ENCODE measurements around the gene KIF3C. TPM values are rescaled to one million over a fixed set of nuclear protein-coding genes. Genes with fewer than 3 reads are reported as not detected.

KIF3C gene
- total RNA-seq, 1 experiment from 2014 or later: 41.4 TPM

DNA sequence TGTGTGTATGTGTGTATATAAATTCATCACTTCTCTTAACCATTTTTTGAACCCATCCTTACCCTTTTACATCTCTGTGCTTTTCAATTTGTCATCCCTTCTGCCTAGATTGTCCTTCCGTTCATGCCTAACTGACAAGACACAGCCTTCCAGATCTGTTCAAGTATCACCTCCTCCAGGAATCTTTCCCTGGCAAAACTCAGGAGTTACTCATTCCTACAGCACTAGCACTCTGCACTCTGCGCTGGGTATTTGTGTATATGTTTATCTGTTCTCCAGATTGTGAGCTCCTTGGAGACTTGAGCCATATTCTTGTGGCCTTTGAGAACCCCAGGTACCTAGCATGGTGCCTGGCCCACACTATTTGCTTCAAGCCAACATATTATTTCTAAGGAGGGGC is 77.2 kb downstream of the KIF3C start:
- WGBS (ENCODE audit: extremely low coverage, insufficient read length, low lambda C conversion rate): no CpG with 5 or more reads among the region's 2 CpGs
- no peak overlapping the region for H2AK5ac ChIP-seq (ENCODE audit: insufficient read length, low read length)
- no peak overlapping the region for H4K8ac ChIP-seq (replicated peaks; ENCODE audit: insufficient read length, low read depth, low read length)
- no peaks in the 10 kb centered on the region for H3K4me1 ChIP-seq (ENCODE audit: insufficient read depth, low read length)
- Mint-ChIP-seq H3K27me3 (ENCODE audit: low read depth) (peaks cover 1% of the 10 kb centered on the region), H3K36me3 (ENCODE audit: insufficient read depth in 1 of 3, low read depth in 3 of 3) (no peaks in the 10 kb centered on the region), H3K27ac (no peak overlapping the region), H3K9me3 (no peaks in the 10 kb centered on the region; a peak in 2 of 5 replicates), H3K4me1 (no peaks in the 10 kb centered on the region), H3K4me3 (no peak overlapping the region)
- no peak overlapping the region for H3K56ac ChIP-seq (ENCODE audit: insufficient read length, low read depth, low read length)
- no peaks in the 10 kb centered on the region for H3K23me2 ChIP-seq (ENCODE audit: insufficient read length, low read depth, low read length, poor library complexity, severe bottlenecking)
- H2BK12ac ChIP-seq (ENCODE audit: insufficient read length, low read depth, low read length): no peak overlapping the region
- H4K5ac ChIP-seq (ENCODE audit: insufficient read length, low read depth, low read length): no peak overlapping the region
- H2BK20ac ChIP-seq (ENCODE audit: low read depth, low read length, poor library complexity, severe bottlenecking): no peak overlapping the region
- no peak for DNase-seq
- no peak overlapping the region for H2BK15ac ChIP-seq (ENCODE audit: low read depth, low read length)
- no peaks in the 10 kb centered on the region for H3K9me3 ChIP-seq (ENCODE audit: control insufficient read depth, low read depth, low read length)
- H3K27me3 ChIP-seq (ENCODE audit: insufficient read depth, low read length): no peaks in the 10 kb centered on the region
- H4K20me1 ChIP-seq (ENCODE audit: control insufficient read depth, insufficient read depth, insufficient read length): no peaks in the 10 kb centered on the region
- no peak overlapping the region for H3T11ph ChIP-seq (ENCODE audit: low read length)
- H3K27ac ChIP-seq (ENCODE audit: insufficient read length, low read depth, low read length): no peak overlapping the region
- H3K18ac ChIP-seq (ENCODE audit: insufficient read length, low read depth, low read length): no peak overlapping the region
- H3K14ac ChIP-seq (ENCODE audit: insufficient read depth, low read length): no peak overlapping the region
- H3K79me1 ChIP-seq (ENCODE audit: insufficient read depth, low read depth, low read length, poor library complexity, severe bottlenecking): no peaks in the 10 kb centered on the region
- no peak overlapping the region for H3K23ac ChIP-seq (ENCODE audit: insufficient read length, low read depth, low read length)
- no peak overlapping the region for H3K4ac ChIP-seq (ENCODE audit: low read depth, low read length)
- no peak overlapping the region for H2AFZ ChIP-seq (ENCODE audit: low read length)
- no peak overlapping the region for H2BK120ac ChIP-seq (ENCODE audit: low read depth, low read length, poor library complexity, severe bottlenecking)
- H3K9ac ChIP-seq (ENCODE audit: extremely low read depth, insufficient read length, low read length): no peak overlapping the region
- no peak overlapping the region for H4K91ac ChIP-seq (ENCODE audit: insufficient read length, low read depth, low read length)
- H3K4me2 ChIP-seq (ENCODE audit: insufficient read depth, insufficient read length, low read length): no peak overlapping the region
- no peaks in the 10 kb centered on the region; the same call in 1 of the 2 replicates for H3K79me2 ChIP-seq (ENCODE audit: insufficient read depth, low read length)
- no peak overlapping the region for H2BK5ac ChIP-seq (ENCODE audit: insufficient read length, low read length)
- TF ChIP-seq, protein P1, sequence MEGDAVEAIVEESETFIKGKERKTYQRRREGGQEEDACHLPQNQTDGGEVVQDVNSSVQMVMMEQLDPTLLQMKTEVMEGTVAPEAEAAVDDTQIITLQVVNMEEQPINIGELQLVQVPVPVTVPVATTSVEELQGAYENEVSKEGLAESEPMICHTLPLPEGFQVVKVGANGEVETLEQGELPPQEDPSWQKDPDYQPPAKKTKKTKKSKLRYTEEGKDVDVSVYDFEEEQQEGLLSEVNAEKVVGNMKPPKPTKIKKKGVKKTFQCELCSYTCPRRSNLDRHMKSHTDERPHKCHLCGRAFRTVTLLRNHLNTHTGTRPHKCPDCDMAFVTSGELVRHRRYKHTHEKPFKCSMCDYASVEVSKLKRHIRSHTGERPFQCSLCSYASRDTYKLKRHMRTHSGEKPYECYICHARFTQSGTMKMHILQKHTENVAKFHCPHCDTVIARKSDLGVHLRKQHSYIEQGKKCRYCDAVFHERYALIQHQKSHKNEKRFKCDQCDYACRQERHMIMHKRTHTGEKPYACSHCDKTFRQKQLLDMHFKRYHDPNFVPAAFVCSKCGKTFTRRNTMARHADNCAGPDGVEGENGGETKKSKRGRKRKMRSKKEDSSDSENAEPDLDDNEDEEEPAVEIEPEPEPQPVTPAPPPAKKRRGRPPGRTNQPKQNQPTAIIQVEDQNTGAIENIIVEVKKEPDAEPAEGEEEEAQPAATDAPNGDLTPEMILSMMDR (conservative IDR thresholded peaks at IDR 0.05): no peak
